HCT116 (cell line): ENCODE data around the gene TOX3. TPM values are rescaled to one million over a fixed set of nuclear protein-coding genes. Genes with fewer than 3 reads are reported as not detected.

Experiments used
- ATAC-seq: fragments of 200-7000 bp; cut with Tn5 transposase; 2 replicates; pipeline ENCODE4 v1.9.1; 2020; ENCODE audit warnings: mild to moderate bottlenecking, moderate library complexity
- BruUV-seq: library from RNA; stranded (reverse); fragments of 400-500 nt; replicated peaks from 2 replicates; lab custom pipeline; 2021; lab: Mats Ljungman, UMichigan
- CTCF ChIA-PET: fragments of 300-600 bp; sonication (Branson Sonifier 250); formaldehyde crosslinking; loops from one replicate; lab custom pipeline; 2021; ENCODE audit warnings: antibody characterized with exemption; lab: Charles Lee
- POLR2A ChIA-PET: fragments of 300-600, 350-600 bp; sonication (Branson Sonifier 250); formaldehyde crosslinking; loops from one replicate; lab custom pipeline; 2021; ENCODE audit warnings: antibody characterized with exemption; lab: Charles Lee
- RAD21 ChIA-PET, 2 experiments: fragments of 300-600 bp; sonication (Branson Sonifier 250); formaldehyde crosslinking; loops; one replicate each; lab custom pipeline; 2023; ENCODE audit warnings: low total read pairs in 2 of 2; ENCODE audit not compliant: uncharacterized antibody in 2 of 2, unreplicated experiment in 2 of 2, low non-redundant PET in 1 of 2; lab: Charles Lee
- DNase-seq: peaks from one replicate; pipeline ENCODE4 v3.0.0-alpha.2; 2010; ENCODE audit warnings: low read depth, low spot score
- H2AFZ ChIP-seq: fragments of 200-600 bp; shearing (Covaris generic), sonication (generic); 2 replicates; pipeline ENCODE4 v1.6.1; 2017; ENCODE audit warnings: low read depth, mixed run types, mixed read lengths, antibody characterized with exemption, low read length; ENCODE audit not compliant: poor library complexity, severe bottlenecking
- H3K27ac ChIP-seq: 2 replicates; pipeline ENCODE4 v1.5.1; 2012; ENCODE audit warnings: low read depth, low read length
- H3K27me3 ChIP-seq: fragments of 200-600 bp; sonication (generic); 2 replicates; pipeline ENCODE4 v1.6.1; 2016; ENCODE audit warnings: mixed run types, low read length, mixed read lengths; ENCODE audit not compliant: insufficient read depth
- H3K36me3 ChIP-seq, 2 experiments: fragments of 200-500 bp in 1 of 2; fragments of 200-600 bp in 1 of 2; sonication (Bioruptor generic) in 1 of 2; sonication (generic) in 1 of 2; 2 replicates each; pipeline versions ENCODE4 v1.5.1 to v1.6.1; 2014 to 2016; ENCODE audit warnings: low read length in 2 of 2, inconsistent platforms in 1 of 2, mixed read lengths in 1 of 2, mixed run types in 1 of 2; ENCODE audit not compliant: insufficient read depth in 2 of 2, control insufficient read depth in 1 of 2
- H3K4me1 ChIP-seq, 2 experiments: fragments of 200-600 bp in 1 of 2; sonication (generic) in 1 of 2; 2 replicates each; pipeline versions ENCODE4 v1.5.1 to v1.6.1; 2012 to 2017; ENCODE audit warnings: low read length in 2 of 2, inconsistent platforms in 1 of 2, mild to moderate bottlenecking in 1 of 2, mixed read lengths in 1 of 2, mixed run types in 1 of 2, moderate library complexity in 1 of 2; ENCODE audit not compliant: insufficient read depth in 2 of 2, control insufficient read depth in 1 of 2
- H3K4me2 ChIP-seq: fragments of 200-600 bp; sonication (generic); 2 replicates; pipeline ENCODE4 v1.6.1; 2017; ENCODE audit warnings: mixed run types, low read length, mixed read lengths
- H3K4me3 ChIP-seq, 2 experiments: fragments of 200-600 bp in 1 of 2; sonication (generic) in 1 of 2; replicated peaks in 1 of 2; 2 replicates each; pipeline ENCODE4 v1.5.1; 2011 to 2016; ENCODE audit warnings: low read length in 2 of 2, control low read depth in 1 of 2, low read depth in 1 of 2, mild to moderate bottlenecking in 1 of 2, mixed read lengths in 1 of 2, mixed run types in 1 of 2
- H3K79me2 ChIP-seq: fragments of 200-600 bp; sonication (generic); 2 replicates; pipeline ENCODE4 v1.6.1; 2017; ENCODE audit warnings: mild to moderate bottlenecking, mixed run types, low read length, moderate library complexity, mixed read lengths; ENCODE audit not compliant: insufficient read depth
- H3K9ac ChIP-seq: fragments of 200-600 bp; sonication (generic); 2 replicates; pipeline ENCODE4 v1.6.1; 2016; ENCODE audit warnings: low read length, mixed read lengths
- H3K9me2 ChIP-seq: fragments of 200-600 bp; sonication (generic), shearing (Covaris generic); 2 replicates; pipeline ENCODE4 v1.6.1; 2017; ENCODE audit warnings: mixed run types, mild to moderate bottlenecking, moderate library complexity; ENCODE audit not compliant: insufficient read depth
- H3K9me3 ChIP-seq, 2 experiments: fragments of 200-500 bp in 1 of 2; fragments of 200-600 bp in 1 of 2; sonication (Bioruptor generic) in 1 of 2; sonication (generic) in 1 of 2; 2 replicates each; pipeline ENCODE4 v1.6.1; 2014 to 2017; ENCODE audit warnings: low read length in 2 of 2, mixed read lengths in 2 of 2, inconsistent platforms in 1 of 2, low read depth in 1 of 2, mild to moderate bottlenecking in 1 of 2, mixed run types in 1 of 2, moderate library complexity in 1 of 2; ENCODE audit not compliant: control insufficient read depth in 1 of 2, insufficient read depth in 1 of 2
- H4K20me1 ChIP-seq: fragments of 200-600 bp; sonication (generic), shearing (Covaris generic); 2 replicates; pipeline ENCODE4 v1.6.1; 2017; ENCODE audit warnings: mixed run types, mild to moderate bottlenecking, moderate library complexity; ENCODE audit not compliant: insufficient read depth
- CBX3 ChIP-seq: IDR thresholded peaks from 2 replicates; pipeline ENCODE4 v1.6.1; 2012; ENCODE audit warnings: low read depth
- EZH2 ChIP-seq: fragments of 200-600 bp; sonication (generic); IDR thresholded peaks from 2 replicates; pipeline ENCODE4 v1.6.1; 2017; ENCODE audit warnings: antibody characterized with exemption, mixed run types
- FOSL1 ChIP-seq: IDR thresholded peaks from 2 replicates; pipeline ENCODE4 v1.6.1; 2012; ENCODE audit warnings: low read depth
- MAX ChIP-seq: IDR thresholded peaks from 2 replicates; pipeline ENCODE4 v1.6.1; 2012
- REST ChIP-seq: IDR thresholded peaks from 2 replicates; pipeline ENCODE4 v1.6.1; 2012; ENCODE audit warnings: low read depth
- SRF ChIP-seq: IDR thresholded peaks from 2 replicates; pipeline ENCODE4 v1.6.1; 2012; ENCODE audit warnings: low read depth
- ZNF274 ChIP-seq: fragments of 200-500 bp; sonication (Bioruptor generic); IDR thresholded peaks from 2 replicates; pipeline ENCODE4 v1.6.1; 2014; ENCODE audit warnings: mild to moderate bottlenecking, low read depth, low read length, inconsistent platforms
- intact Hi-C: fragments of 100-400 bp; cut with micrococcal nuclease; formaldehyde crosslinking; loops from 2 replicates; pipeline ENCODE4 v1.10.0; 2022
- total RNA-seq: library from RNA; stranded (reverse); gene quantifications from one replicate; pipeline ENCODE4 v1.2.1, GENCODE V29; 2021; ENCODE audit not compliant: unreplicated experiment

Gene TOX3
- total RNA-seq, 1 experiment from 2014 or later = not detected

- ChIA-PET RAD21 (no interaction called here), POLR2A (no interaction called here), CTCF (no interaction called here)
- no peaks in the 10 kb centered on the region for H4K20me1 ChIP-seq
- no peaks in the 10 kb centered on the region for H3K27me3 ChIP-seq
- H3K9me2 ChIP-seq = no peaks in the 10 kb centered on the region
- H3K27ac ChIP-seq = no peak overlapping the region
- H3K36me3 ChIP-seq = no peaks in the 10 kb centered on the region
- no peak overlapping the region for H3K4me3 ChIP-seq
- DNase-seq = no peak
- H2AFZ ChIP-seq = no peak overlapping the region
- no peak overlapping the region for H3K9ac ChIP-seq
- no peak for ATAC-seq
- no TSS peak for BruUV-seq
- no peak overlapping the region for H3K4me2 ChIP-seq
- intact Hi-C loops = no loop called here
- TF ChIP-seq REST = no peak
- no peak for TF ChIP-seq CBX3
- no peak for TF ChIP-seq FOSL1
- TF ChIP-seq SRF = no peak
- no peak for TF ChIP-seq MAX
- TF ChIP-seq ZNF274 = no peak
- no peak for TF ChIP-seq EZH2
- peaks cover 0 to 6% of the 10 kb centered on the region in 2 experiments; a peak in 2 of 4 replicates for H3K9me3 ChIP-seq
- H3K79me2 ChIP-seq = no peaks in the 10 kb centered on the region
- H3K4me1 ChIP-seq = no peaks in the 10 kb centered on the region
These were observed 73.8 kb downstream of the TOX3 start for GRCh38 chr16:52473096-52473495.
